Raji (cell line): ENCODE measurements around the gene OIP5.

Experiments
- POLR2A ChIP-seq: IDR thresholded peaks from 2 replicates; pipeline ENCODE4 v1.6.1; 2011; ENCODE audit warnings: low read depth, low read length, control low read depth; ENCODE audit not compliant: insufficient read depth

OIP5 gene

DNA sequence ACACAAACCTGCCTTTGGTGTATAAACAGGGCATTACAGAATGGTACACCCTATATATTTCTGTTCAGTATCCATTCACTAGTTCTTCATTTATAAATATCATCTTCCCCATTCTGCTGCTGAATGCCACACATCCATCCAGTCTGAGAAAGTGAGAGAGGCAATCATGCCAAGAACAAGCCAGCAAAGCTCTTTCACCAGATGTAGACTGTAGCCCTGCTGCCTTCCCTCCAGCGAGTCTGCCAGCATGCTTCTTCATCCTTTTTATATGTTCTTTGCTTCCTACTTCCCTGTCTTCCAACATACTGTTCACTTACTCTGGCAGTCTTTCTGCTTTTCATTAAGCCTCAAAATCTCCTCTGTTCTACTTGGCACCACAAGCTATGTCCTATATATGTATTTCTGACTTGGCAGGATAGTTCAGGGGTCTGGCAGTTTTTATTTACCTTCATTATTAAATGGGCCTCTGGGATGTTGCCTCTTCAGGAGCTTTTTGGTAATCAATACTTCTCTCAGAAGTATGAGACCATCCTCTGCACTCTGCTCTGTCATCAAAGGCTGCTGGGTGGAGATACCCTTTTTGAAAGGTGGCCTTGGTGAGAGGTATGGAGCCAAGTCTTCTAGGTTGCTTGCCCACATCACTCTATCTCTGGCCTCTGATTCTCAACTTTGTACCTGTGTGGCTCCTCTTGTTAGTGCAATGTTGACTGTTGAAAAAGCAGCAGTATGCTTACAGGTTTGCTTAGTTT lies 52.7 kb downstream of the OIP5 start:
- TF ChIP-seq POLR2A: no peak

DNA sequence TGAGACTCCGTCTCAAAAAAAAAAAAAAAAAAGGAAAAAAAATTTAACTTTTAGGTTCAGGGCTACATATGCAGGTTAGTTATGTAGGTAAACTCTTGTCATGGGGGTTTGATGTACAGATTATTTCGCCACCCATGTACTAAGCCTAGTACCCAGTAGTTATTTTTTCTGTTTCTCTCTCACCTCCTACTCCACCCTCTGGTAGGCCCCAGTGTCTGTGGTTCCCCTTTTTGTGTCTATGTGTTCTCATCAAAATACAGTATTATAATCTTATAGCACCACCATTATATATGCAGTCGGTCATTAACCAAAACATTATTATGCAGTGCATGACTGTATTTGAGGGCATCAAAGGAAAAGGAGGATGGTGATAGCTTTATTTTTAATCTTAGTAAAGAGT lies 54.1 kb downstream of the OIP5 start:
- no peak for TF ChIP-seq POLR2A

- TF ChIP-seq POLR2A: no peak
Observed at GRCh38 chr15:41276831-41277230, 55.6 kb downstream of the OIP5 start.

DNA sequence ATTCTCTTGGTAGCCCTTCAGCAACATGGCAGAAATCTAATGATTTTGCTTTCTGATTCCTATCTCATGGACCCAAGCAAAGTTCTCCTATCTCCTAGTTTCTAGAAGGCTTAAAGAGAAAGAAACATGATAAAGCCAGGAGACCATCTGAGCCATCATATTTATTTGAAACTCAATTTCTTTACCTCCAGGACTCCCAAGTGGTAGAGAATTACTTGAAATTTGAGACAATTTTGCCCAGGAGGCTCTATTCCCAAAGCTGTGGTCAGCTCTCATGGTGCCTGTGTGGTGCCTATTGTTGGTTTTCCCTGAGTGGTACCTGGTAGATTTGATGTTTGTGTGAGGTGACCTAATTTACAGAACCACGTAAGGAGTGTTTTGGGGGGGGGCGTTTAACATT lies 62.5 kb downstream of the OIP5 start:
- TF ChIP-seq POLR2A: no peak

DNA sequence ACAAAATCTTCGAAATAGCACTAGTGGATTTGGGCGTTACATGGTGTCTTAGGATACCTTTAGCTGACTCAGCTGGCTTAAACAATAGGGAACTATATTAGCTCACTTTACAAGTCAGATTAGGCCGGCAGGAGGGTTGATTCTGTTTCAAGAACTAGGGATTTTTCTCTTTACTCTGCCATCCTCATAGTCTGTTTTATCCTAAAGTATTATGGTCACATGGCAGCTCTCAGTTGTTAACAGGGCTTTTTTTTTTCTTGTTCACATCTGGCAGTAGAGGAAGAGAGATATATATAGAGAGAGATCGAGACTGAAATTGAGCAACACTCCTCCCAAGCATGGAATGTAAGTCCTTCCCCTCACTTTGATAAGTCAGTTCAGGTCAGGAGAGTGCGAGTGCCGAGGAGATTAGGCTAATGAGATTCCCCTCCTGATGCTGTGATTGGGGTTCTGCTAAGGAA lies 68.5 kb downstream of the OIP5 start:
- no peak for TF ChIP-seq POLR2A

GRCh38 chr15:41262571-41262970 lies 69.8 kb downstream of the OIP5 start:
- no peak for TF ChIP-seq POLR2A

DNA sequence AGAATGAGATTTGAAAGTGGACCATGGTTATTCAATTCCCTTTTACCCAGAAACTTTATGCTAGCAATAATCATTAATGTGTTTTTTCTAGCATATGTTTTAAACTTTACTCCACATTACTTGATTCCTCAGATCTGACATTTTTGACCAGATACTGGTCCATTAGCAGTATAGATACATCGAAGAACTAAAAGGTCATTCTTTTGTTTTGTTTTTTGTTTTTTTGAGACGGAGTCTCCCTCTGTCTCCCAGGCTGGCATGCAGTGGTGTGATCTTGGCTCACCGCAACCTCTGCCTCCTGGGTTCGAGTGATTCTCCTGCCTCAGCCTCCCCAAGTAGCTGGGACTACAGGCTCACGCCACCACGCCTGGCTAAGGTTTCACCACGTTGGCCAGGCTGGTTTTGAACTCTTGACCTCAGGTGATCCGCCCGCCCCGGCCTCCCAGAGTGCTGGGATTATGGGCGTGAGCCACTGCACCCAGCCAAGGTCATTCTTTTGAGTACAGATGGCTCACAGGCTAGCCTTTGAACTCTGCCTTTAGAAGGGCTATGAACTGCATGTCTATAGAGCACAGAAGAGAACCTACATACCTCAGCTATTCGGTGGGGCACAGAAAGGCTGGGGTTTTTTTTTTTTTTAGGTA lies 72.7 kb downstream of the OIP5 start:
- TF ChIP-seq POLR2A: no peak
